K562 (cell line): Measurements from ENCODE around the gene SEC14L3. TPM values are rescaled to one million over a fixed set of nuclear protein-coding genes. Genes with fewer than 3 reads are reported as not detected.

Experiments
- ATAC-seq: fragments of 200-7000 bp; cut with Tn5 transposase; 3 replicates; pipeline ENCODE4 v1.9.1; 2020; ENCODE audit warnings: moderate library complexity
- BruUV-seq: library from RNA; stranded (reverse); fragments of 400-500 nt; replicated peaks from 2 replicates; lab custom pipeline; 2021; lab: Mats Ljungman, UMichigan
- CTCF ChIA-PET: fragments of 300-600 bp; formaldehyde crosslinking; extraction: SDS; loops from one replicate; lab custom pipeline; 2021; ENCODE audit warnings: low intra/inter-chr PET ratio; lab: Yijun Ruan, JAX
- POLR2A ChIA-PET: fragments of 300-600, 350-650 bp; sonication (Branson Sonifier 250); formaldehyde crosslinking; extraction: SDS; loops from one replicate; lab custom pipeline; 2021; ENCODE audit warnings: antibody characterized with exemption, inconsistent platforms; lab: Yijun Ruan, JAX
- DNase-seq, 4 experiments: peaks; one replicate each; pipeline versions ENCODE4 v3.0.0 to v3.0.0-alpha.2; 2011 to 2018; ENCODE audit warnings: low spot score in 3 of 4, mixed read lengths in 3 of 4; ENCODE audit errors: extremely low read depth in 1 of 4
- FAIRE-seq: peaks from 2 replicates; lab custom pipeline; 2011; peaks lifted over from hg19 to GRCh38; lab: Jason Lieb, UNC
- H2AFZ ChIP-seq: 2 replicates; pipeline ENCODE4 v1.6.0; 2011; ENCODE audit warnings: low read depth, low read length, control low read depth, inconsistent platforms
- H3K27ac ChIP-seq: fragments of 200-600 bp; 3 replicates; pipeline ENCODE4 v1.8.0; 2011; ENCODE audit warnings: low read depth, mild to moderate bottlenecking, control low read depth, inconsistent platforms, low read length, moderate library complexity, mixed read lengths; ENCODE audit errors: extremely low read depth
- H3K27me3 ChIP-seq, 2 experiments: fragments of 300-600 bp in 1 of 2; 2 replicates in 1 of 2; 3 replicates in 1 of 2; pipeline versions ENCODE4 v1.6.0 to v1.8.0; 2011; ENCODE audit warnings: inconsistent platforms in 2 of 2, low read length in 2 of 2, mild to moderate bottlenecking in 1 of 2, mixed read lengths in 1 of 2, moderate library complexity in 1 of 2; ENCODE audit not compliant: control insufficient read depth in 2 of 2, insufficient read depth in 2 of 2
- H3K36me3 ChIP-seq: fragments of 300-600 bp; 3 replicates; pipeline ENCODE4 v1.8.0; 2011; ENCODE audit warnings: mild to moderate bottlenecking, low read length, inconsistent platforms; ENCODE audit not compliant: control insufficient read depth, insufficient read depth
- H3K4me1 ChIP-seq, 2 experiments: fragments of 200-600 bp in 1 of 2; replicated peaks in 1 of 2; 2 replicates in 1 of 2; 3 replicates in 1 of 2; pipeline versions ENCODE4 v1.5.1 to v1.8.0; 2011; ENCODE audit warnings: inconsistent platforms in 2 of 2, low read length in 2 of 2, mild to moderate bottlenecking in 1 of 2, mixed read lengths in 1 of 2, moderate library complexity in 1 of 2; ENCODE audit not compliant: control insufficient read depth in 2 of 2, insufficient read depth in 2 of 2
- H3K4me2 ChIP-seq: 2 replicates; pipeline ENCODE4 v1.6.1; 2011; ENCODE audit warnings: low read length, control low read depth, inconsistent platforms, mixed read lengths; ENCODE audit not compliant: insufficient read depth
- H3K4me3 ChIP-seq: fragments of 200-600 bp; sonication (generic), shearing (Covaris generic); 2 replicates; pipeline ENCODE4 v1.5.1; 2016; ENCODE audit warnings: control low read depth, inconsistent platforms
- H3K79me2 ChIP-seq: fragments of 200-600 bp; 3 replicates; pipeline ENCODE4 v1.8.0; 2011; ENCODE audit warnings: low read length, inconsistent platforms; ENCODE audit not compliant: control insufficient read depth, insufficient read depth
- H3K9ac ChIP-seq, 2 experiments: 2 replicates each; pipeline versions ENCODE4 v1.6.0 to v1.6.1; 2011; ENCODE audit warnings: low read depth in 2 of 2, low read length in 2 of 2, control low read depth in 1 of 2, inconsistent platforms in 1 of 2, mild to moderate bottlenecking in 1 of 2, mixed read lengths in 1 of 2; ENCODE audit not compliant: insufficient read depth in 1 of 2
- H3K9me1 ChIP-seq: one replicate; pipeline ENCODE4 v1.6.0; 2011; ENCODE audit warnings: inconsistent platforms, mild to moderate bottlenecking, low read length, moderate library complexity; ENCODE audit not compliant: control insufficient read depth, insufficient read depth
- H3K9me3 ChIP-seq: replicated peaks from 2 replicates; pipeline ENCODE4 v1.5.1; 2011; ENCODE audit warnings: low read depth, low read length, inconsistent platforms; ENCODE audit not compliant: control insufficient read depth, insufficient read depth
- H4K20me1 ChIP-seq: replicated peaks from 2 replicates; pipeline ENCODE4 v1.6.1; 2011; ENCODE audit warnings: low read length, inconsistent platforms, mixed read lengths; ENCODE audit not compliant: control insufficient read depth, insufficient read depth
- CTBP1 ChIP-seq: fragments of 450-650 bp; IDR thresholded peaks from 2 replicates; pipeline ENCODE4 v1.6.1; 2016; ENCODE audit warnings: borderline replicate concordance
- GMEB1 ChIP-seq: fragments of 250-450 bp; sonication (Bioruptor Pico); IDR thresholded peaks from 2 replicates; pipeline ENCODE4 v1.4.0; 2020; ENCODE audit warnings: mild to moderate bottlenecking
- JUND ChIP-seq, 2 experiments: IDR thresholded peaks; 2 replicates in 1 of 2; 3 replicates in 1 of 2; pipeline ENCODE4 v1.6.1; 2011; ENCODE audit warnings: borderline replicate concordance in 2 of 2, low read depth in 2 of 2, low read length in 2 of 2, improper control_type of control experiment in 1 of 2, missing biosample characterization in 1 of 2, missing genetic modification characterization in 1 of 2, missing genetic modification reagents in 1 of 2
- MBD2 ChIP-seq: sonication (generic); IDR thresholded peaks from 2 replicates; pipeline ENCODE4 v1.6.1; 2016; ENCODE audit warnings: low read depth, borderline replicate concordance
- MTA2 ChIP-seq: fragments of 450-650 bp; IDR thresholded peaks from 2 replicates; pipeline ENCODE4 v1.6.1; 2016; ENCODE audit warnings: low read depth
- PRPF4 ChIP-seq: fragments of 200-400 bp; formaldehyde crosslinking; IDR thresholded peaks from one replicate; pipeline ENCODE4 v1.6.1; 2017; ENCODE audit warnings: low read length, low read depth, mild to moderate bottlenecking; ENCODE audit not compliant: insufficient read depth, poor library complexity, severe bottlenecking
- SIN3A ChIP-seq, 2 experiments: fragments of 150-350 bp in 1 of 2; IDR thresholded peaks; 2 replicates each; pipeline ENCODE4 v1.6.1; 2011 to 2016; ENCODE audit warnings: borderline replicate concordance in 2 of 2, low read depth in 2 of 2, low read length in 2 of 2, mild to moderate bottlenecking in 2 of 2, moderate library complexity in 2 of 2; ENCODE audit not compliant: control insufficient read depth in 1 of 2
- SRSF3 ChIP-seq: fragments of 200-400 bp; formaldehyde crosslinking; IDR thresholded peaks from 2 replicates; pipeline ENCODE4 v1.6.1; 2016; ENCODE audit warnings: mild to moderate bottlenecking, low read length, moderate library complexity; ENCODE audit not compliant: insufficient read depth
- TAF7 ChIP-seq: fragments of 450-650 bp; IDR thresholded peaks from 2 replicates; pipeline ENCODE4 v1.6.1; 2016; ENCODE audit warnings: missing genetic modification characterization, missing compliant biosample characterization
- USF1 ChIP-seq: sonication (generic); formaldehyde crosslinking; IDR thresholded peaks from 2 replicates; pipeline ENCODE4 v1.9.0; 2022; ENCODE audit warnings: mild to moderate bottlenecking, missing genetic modification reagents
- ZNF133 ChIP-seq: fragments of 250-450 bp; sonication (Bioruptor Pico); IDR thresholded peaks from 2 replicates; pipeline ENCODE4 v1.4.0; 2020; ENCODE audit warnings: mild to moderate bottlenecking
- ZNF398 ChIP-seq: fragments of 250-450 bp; sonication (Bioruptor Pico); IDR thresholded peaks from 2 replicates; pipeline ENCODE4 v1.8.0; 2021; ENCODE audit warnings: moderate library complexity, mild to moderate bottlenecking, inconsistent platforms
- WGBS: fragments of 100-300 bp; shearing (Covaris generic); methylation state at CpG from one replicate; pipeline ENCODE4 v1.1.6; 2016; ENCODE audit warnings: low coverage, mixed read lengths; ENCODE audit not compliant: insufficient coverage; ENCODE audit errors: missing lambda C conversion rate; 5-methylcytosine and 5-hydroxymethylcytosine counted together
- in situ Hi-C: fragments of 300-500 bp; cut with MboI; formaldehyde crosslinking; loops from 4 replicates; pipeline ENCODE4 v1.15.0; 2018; ENCODE audit warnings: inconsistent platforms, mixed read lengths
- intact Hi-C: fragments of 100-400 bp; cut with micrococcal nuclease; formaldehyde crosslinking; loops from 2 replicates; pipeline ENCODE4 v1.14.2; 2022
- polyA plus RNA-seq, 8 experiments: library from polyadenylated mRNA; depleted of rRNA in 4 of 8; stranded (reverse) in 5 of 8; unstranded in 3 of 8; fragments of >200 nt; fragmentation: Nextera tagmentation in 2 of 8; fragmentation: Illumina TruSeq in 1 of 8; extraction: Ambion mirVana in 2 of 8; extraction: Trizol in 1 of 8; gene quantifications; 2 replicates each; pipeline versions ENCODE4 v1.2.1 to v1.2.3, GENCODE V29; 2011 to 2014; ENCODE audit warnings: inconsistent platforms in 1 of 8, missing spikeins in 1 of 8
- total RNA-seq, 7 experiments: library from RNA; depleted of rRNA in 6 of 7; stranded (reverse); fragments of >200 nt in 6 of 7; fragmentation: Illumina TruSeq in 2 of 7; extraction: Trizol in 2 of 7; gene quantifications; 2 replicates each; pipeline versions ENCODE4 v1.2.1 to v1.2.3, GENCODE V29; 2011 to 2021; ENCODE audit warnings: low replicate concordance in 1 of 7

Gene SEC14L3
- total and polyA plus RNA-seq, 9 of the 15 experiments (the other 6 are each of a cell fraction or from before 2014, with no cell fraction given): not detected

DNA sequence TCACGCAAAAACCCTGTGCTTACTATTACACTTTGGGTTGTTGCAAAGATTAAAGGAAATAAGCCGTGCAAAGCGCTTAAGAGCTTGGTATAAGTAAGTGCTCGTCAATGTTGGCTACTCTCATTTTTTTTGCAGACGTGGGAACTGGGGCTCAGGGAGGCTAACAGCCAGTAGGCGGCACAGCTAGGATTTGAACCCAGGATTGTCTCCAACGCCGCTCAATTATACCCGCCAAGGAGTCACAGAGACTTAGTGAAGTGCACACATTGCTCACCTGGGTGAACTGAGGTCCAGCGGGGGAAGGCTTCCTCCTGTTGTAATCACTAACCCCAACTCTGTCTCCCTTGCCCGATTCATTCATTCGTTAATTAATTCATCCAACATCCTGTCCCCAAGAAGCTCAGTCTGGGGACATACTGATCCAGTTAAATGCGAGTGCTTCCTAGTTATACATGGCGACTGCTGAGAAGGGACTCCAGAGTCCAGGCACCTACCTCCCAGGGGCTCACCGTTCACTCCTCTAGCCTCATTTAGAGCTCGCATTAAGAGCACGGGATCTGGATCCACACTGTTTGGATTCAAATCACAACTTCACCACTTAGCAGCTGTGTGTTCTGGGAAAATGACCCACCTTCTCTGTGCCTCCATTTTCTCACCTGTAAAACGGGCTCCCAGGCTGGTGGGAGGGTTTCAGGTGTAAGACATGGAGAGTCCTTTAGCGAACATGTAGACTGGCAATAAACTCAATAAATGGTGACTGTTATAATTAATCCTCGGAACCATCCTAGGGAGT, 47.1 kb downstream of the SEC14L3 start (continued):
- no peak for TF ChIP-seq TAF7 (tag)
- TF ChIP-seq MTA2: no peak

- peak; percentile 83 for ATAC-seq
- peaks cover 30% of the 10 kb centered on the region for H3K36me3 ChIP-seq
- peak overlapping the region; percentile 57 for H2AFZ ChIP-seq
- H3K4me2 ChIP-seq: peak overlapping the region; percentile 94
- peak; percentile 91 to 98 (median 94) for DNase-seq
- WGBS: 1% methylated on average over 29 of the region's 31 CpGs
- H3K27ac ChIP-seq: peak overlapping the region; percentile 94
- H3K9me3 ChIP-seq: no peaks in the 10 kb centered on the region; the same call in 1 of the 2 replicates
- POLR2A ChIA-PET: interaction anchor here (0.6 to 3.2 kb wide), 6 partner anchors 10 to 184 kb away, joined by 3 to 17 read pairs (median 4); no protein-coding TSS in a partner anchor
- H3K4me1 ChIP-seq: peaks cover 46 to 47% of the 10 kb centered on the region in 2 experiments
- H3K4me3 ChIP-seq: peak overlapping the region; percentile 59
- H3K27me3 ChIP-seq: no peaks in the 10 kb centered on the region
- BruUV-seq: no TSS peak
- H3K9me1 ChIP-seq: no peaks in the 10 kb centered on the region
- intact Hi-C loops: loop anchor here (1.0 kb wide), 1 partner anchor 20 kb away; no protein-coding TSS in a partner anchor
- CTCF ChIA-PET: no interaction called here
- peak; percentile 97 for FAIRE-seq
- H3K79me2 ChIP-seq: peaks cover 64% of the 10 kb centered on the region
- peak overlapping the region; percentile 94 for H3K9ac ChIP-seq
- no peaks in the 10 kb centered on the region for H4K20me1 ChIP-seq
- in situ Hi-C loops: no loop called here
- TF ChIP-seq GMEB1 (CRISPR knock-in tag): peak; percentile 93
- TF ChIP-seq ZNF398 (CRISPR knock-in tag): no peak
- no peak for TF ChIP-seq SRSF3
- peak; percentile 85; the same call in 1 of the 2 replicates for TF ChIP-seq MBD2
- TF ChIP-seq ZNF133 (CRISPR knock-in tag): no peak
- TF ChIP-seq JUND (IDR thresholded peaks at IDR 0.05; ENCODE audit: borderline replicate concordance, low read depth, low read length): 0 out of 2 replicates have a peak, but pooled peaks have one; percentile 47
- TF ChIP-seq JUND (tag; IDR thresholded peaks at IDR 0.05; ENCODE audit: borderline replicate concordance, low read depth, low read length): no peak; the same call in 2 of the 3 replicates
- TF ChIP-seq PRPF4: no peak
- peak; percentile 75; the same call in 1 of the 2 replicates for TF ChIP-seq CTBP1
- peak; percentile 94 for TF ChIP-seq USF1 (CRISPR knock-in tag)
- peak; percentile 44 to 47; a peak in 1 of 4 replicates for TF ChIP-seq SIN3A (IDR thresholded peaks at IDR 0.05; ENCODE audit: borderline replicate concordance in 2 of 2, control insufficient read depth in 1 of 2, low read depth in 2 of 2, low read length in 2 of 2)
Observed at GRCh38 chr22:30423959-30424533, 47.8 kb downstream of the SEC14L3 start.
